Stomach (tissue), 4 donors: ENCODE measurements around the gene ADISSP.

Experiments
- CTCF ChIP-seq, 7 experiments: fragments of 450-650 bp in 4 of 7; fragments of 200-600 bp in 3 of 7; sonication (generic) in 3 of 7; IDR thresholded peaks; one replicate each; pipeline ENCODE4 v1.5.1; 2016 to 2019; ENCODE audit warnings: antibody characterized with exemption in 7 of 7, control low read depth in 2 of 7, mild to moderate bottlenecking in 1 of 7
- EP300 ChIP-seq: sonication (generic); formaldehyde crosslinking; IDR thresholded peaks from one replicate; pipeline ENCODE4 v1.6.1; 2017; ENCODE audit warnings: antibody characterized with exemption
- POLR2A ChIP-seq, 4 donors: fragments of 450-650 bp; IDR thresholded peaks; one replicate each; pipeline ENCODE4 v1.6.1; 2016; ENCODE audit warnings: antibody characterized with exemption in 4 of 4, control low read depth in 2 of 4, mild to moderate bottlenecking in 1 of 4, moderate library complexity in 1 of 4
- POLR2AphosphoS5 ChIP-seq, 3 donors: sonication (generic); formaldehyde crosslinking; IDR thresholded peaks; one replicate each; pipeline ENCODE4 v1.6.1; 2016; ENCODE audit warnings: antibody characterized with exemption in 3 of 3

GRCh38 chr20:3733119-3733995 lies 34.2 kb downstream of the ADISSP start:
- TF ChIP-seq EP300 (no peak), CTCF (IDR thresholded peaks at IDR 0.05) (no peak), POLR2AphosphoS5 (IDR thresholded peaks at IDR 0.05) (no peak), POLR2A (IDR thresholded peaks at IDR 0.05) (no peak)
